HG03565 (cell line): ENCODE data around the gene MDH2.
"Not testable (repeated sequence)": the region's sequence is repeated elsewhere in the genome, so short reads cannot be mapped to it uniquely, and the experiment has no call there.

Experiments used
- ATAC-seq: cut with Tn5 transposase; IDR thresholded peaks from one replicate; pipeline ENCODE4 v1.9.1; 2021; ENCODE audit warnings: mild to moderate bottlenecking, moderate library complexity; ENCODE audit not compliant: unreplicated experiment

The MDH2 gene

GRCh38 chr7:76047811-76048667 is at the start of gene MDH2, which contains the start of gene STYXL1:
Gene MDH2, plus strand, starts transcription at chr7:76048106. Its CDS starts 55 bp downstream, at chr7:76048161.
Gene STYXL1, minus strand, starts transcription at chr7:76048000. Its CDS starts 17,477 bp downstream, at chr7:76030523.
- peak; percentile 94 for ATAC-seq

GRCh38 chr7:76000566-76000965 is 47.3 kb upstream of the MDH2 start:
- ATAC-seq = no peak

- no peak for ATAC-seq
Observed at GRCh38 chr7:76002139-76002538, 45.8 kb upstream of the MDH2 start.

- no peak for ATAC-seq
Observed at GRCh38 chr7:76002822-76003221, 45.1 kb upstream of the MDH2 start.

GRCh38 chr7:76003351-76003750 is 44.6 kb upstream of the MDH2 start:
- no peak for ATAC-seq

- ATAC-seq = not testable (repeated sequence)
Observed at GRCh38 chr7:76005004-76005403, 42.9 kb upstream of the MDH2 start.

- no peak for ATAC-seq
Observed at GRCh38 chr7:76008156-76008687, 39.7 kb upstream of the MDH2 start.

GRCh38 chr7:76009672-76010600 is 38.0 kb upstream of the MDH2 start:
- no peak for ATAC-seq

GRCh38 chr7:76011442-76011861 is 36.5 kb upstream of the MDH2 start:
- no peak for ATAC-seq

GRCh38 chr7:76016191-76016947 is 31.5 kb upstream of the MDH2 start:
- ATAC-seq = no peak

- ATAC-seq = not testable (repeated sequence)
Observed at GRCh38 chr7:76018520-76018919, 29.4 kb upstream of the MDH2 start.

- ATAC-seq = no peak
Observed at GRCh38 chr7:76020031-76020714, 27.7 kb upstream of the MDH2 start.

GRCh38 chr7:76022026-76022780 is 25.7 kb upstream of the MDH2 start:
- ATAC-seq = no peak

- ATAC-seq = no peak
Observed at GRCh38 chr7:76023002-76023401, 24.9 kb upstream of the MDH2 start.

GRCh38 chr7:76029682-76030081 is 18.2 kb upstream of the MDH2 start:
- ATAC-seq = not testable (repeated sequence)

- no peak for ATAC-seq
Observed at GRCh38 chr7:76031964-76032363, 15.9 kb upstream of the MDH2 start.

GRCh38 chr7:76037310-76037709 is 10.6 kb upstream of the MDH2 start:
- no peak for ATAC-seq

- no peak for ATAC-seq
Observed at GRCh38 chr7:76040126-76040525, 7.8 kb upstream of the MDH2 start.

- ATAC-seq = no peak
Observed at GRCh38 chr7:76044375-76044865, 3.5 kb upstream of the MDH2 start.
